ENCODE measurements around the gene DND1. TPM values are rescaled to one million over a fixed set of nuclear protein-coding genes. Genes with fewer than 3 reads are reported as not detected.

DND1 gene
- polyA plus RNA-seq, 3 donors: 2.3 TPM; not detected in 2

DNA sequence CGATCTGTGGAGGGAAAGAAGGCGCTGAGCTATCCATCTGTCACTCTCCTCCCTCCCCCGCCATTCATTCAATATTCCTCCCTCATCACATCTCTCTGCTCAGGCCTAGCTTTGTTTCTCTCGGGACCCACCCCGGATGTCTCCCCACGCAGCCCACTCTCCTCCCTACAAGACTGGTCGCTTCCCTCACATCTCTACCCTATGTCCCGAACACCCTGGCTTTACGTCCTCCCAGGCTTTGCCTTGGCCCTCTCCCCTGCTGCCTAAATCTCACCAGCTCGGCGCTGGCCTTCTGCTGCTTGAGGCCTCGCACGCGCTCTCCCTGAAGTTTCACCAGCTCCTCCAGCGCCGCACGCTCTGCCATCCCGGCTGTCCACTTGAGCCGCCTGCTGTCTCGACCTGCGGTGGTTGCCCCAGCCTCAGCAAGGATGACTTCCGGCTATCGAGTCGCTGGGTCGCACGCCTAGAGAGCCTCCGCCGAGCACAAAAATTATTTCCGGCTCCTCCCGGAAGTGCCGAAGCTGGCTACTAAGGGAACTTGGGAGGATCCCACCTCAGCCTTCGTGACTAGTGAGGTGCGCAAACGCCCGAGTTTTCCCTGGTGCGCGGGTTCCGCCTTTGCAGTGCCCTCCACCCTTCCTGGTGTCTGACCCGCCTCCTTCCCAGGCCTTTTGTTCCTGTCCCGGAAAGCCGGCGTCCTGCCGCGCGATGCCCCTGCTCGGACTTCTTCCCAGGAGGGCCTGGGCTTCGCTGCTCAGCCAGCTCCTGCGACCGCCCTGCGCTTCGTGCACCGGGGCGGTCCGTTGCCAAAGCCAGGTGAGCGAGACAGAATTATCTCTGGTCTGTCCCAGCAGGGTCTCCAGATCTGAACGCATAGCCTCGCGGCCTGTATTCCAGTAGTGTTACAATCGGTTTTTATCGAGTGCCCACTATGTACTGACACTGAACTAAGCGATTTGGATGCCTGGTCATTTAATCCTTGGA is 17.9 kb upstream of the DND1 start, which contains the start of the genes HARS1 and HARS2:
HARS1 (minus strand) TSS at position 430 of the 984 bp plus-strand sequence; CDS start at position 364, 66 bp downstream.
HARS2 (plus strand) TSS at position 515 of the 984 bp plus-strand sequence; CDS start at position 709, 194 bp downstream.
- peak within 1 kb of the TSS; percentile 86 for H3K9ac ChIP-seq (ENCODE audit: insufficient read depth, low read length, poor library complexity, severe bottlenecking)
- TF ChIP-seq CTCF (IDR thresholded peaks at IDR 0.05): no peak
- peaks cover 37 to 57% of the 10 kb centered on the region in 2 donors for H3K36me3 ChIP-seq (replicated peaks in 1 of 2; ENCODE audit: control insufficient read depth in 1 of 2, insufficient read depth in 2 of 2, low read length in 2 of 2)
- peaks cover 23% of the 10 kb centered on the region for H3K4me1 Mint-ChIP-seq
- H3K36me3 Mint-ChIP-seq: peaks cover 39 to 43% of the 10 kb centered on the region in 2 donors
- peak within 1 kb of the TSS; percentile 90 to 99 (median 95) for H3K27ac Mint-ChIP-seq
- intact Hi-C loops (cut with micrococcal nuclease): no loop called here
- peak within 1 kb of the TSS; percentile 69 to 91 for H3K27ac ChIP-seq (ENCODE audit: low read depth in 1 of 2, low read length in 2 of 2)
- peak within 1 kb of the TSS; percentile 98 for H3K4me2 ChIP-seq (replicated peaks; ENCODE audit: extremely low read depth, low read length, poor library complexity, severe bottlenecking)
- peaks cover 7% of the 10 kb centered on the region for H4K20me1 ChIP-seq (ENCODE audit: insufficient read depth, low read length)
- H3K9me3 Mint-ChIP-seq: no peaks in the 10 kb centered on the region
- H3K9me3 ChIP-seq (replicated peaks in 1 of 2; ENCODE audit: control insufficient read depth in 1 of 2, insufficient read depth in 1 of 2, low read length in 2 of 2): no peaks in the 10 kb centered on the region
- under 1% methylated on average over 60 of the region's 61 CpGs for WGBS (ENCODE audit: insufficient coverage)
- peaks cover 16 to 26% of the 10 kb centered on the region in 2 donors for H3K4me1 ChIP-seq (ENCODE audit: control insufficient read depth in 1 of 2, insufficient read depth in 2 of 2, low read length in 2 of 2)
- peak; percentile 85 to 93 (median 89) for DNase-seq
- peaks cover 0 to 2% (median 0%) of the 10 kb centered on the region in 3 donors for H3K27me3 Mint-ChIP-seq (ENCODE audit: low read depth in 3 of 3)
- peak within 1 kb of the TSS; percentile 98 to 100 for H3K4me3 Mint-ChIP-seq
- no peaks in the 10 kb centered on the region for H3K27me3 ChIP-seq (ENCODE audit: control insufficient read depth in 2 of 2, insufficient read depth in 2 of 2, low read length in 2 of 2)
- peaks cover 52% of the 10 kb centered on the region for H3K79me2 ChIP-seq (ENCODE audit: insufficient read depth, low read length)
- H3K4me3 ChIP-seq (replicated peaks in 1 of 3; ENCODE audit: low read depth in 2 of 3, low read length in 3 of 3): peak within 1 kb of the TSS; percentile 60 to 96 (median 85)
- peak within 1 kb of the TSS; percentile 90 for H2AFZ ChIP-seq (ENCODE audit: insufficient read depth, low read depth, low read length, poor library complexity, severe bottlenecking)

DNA sequence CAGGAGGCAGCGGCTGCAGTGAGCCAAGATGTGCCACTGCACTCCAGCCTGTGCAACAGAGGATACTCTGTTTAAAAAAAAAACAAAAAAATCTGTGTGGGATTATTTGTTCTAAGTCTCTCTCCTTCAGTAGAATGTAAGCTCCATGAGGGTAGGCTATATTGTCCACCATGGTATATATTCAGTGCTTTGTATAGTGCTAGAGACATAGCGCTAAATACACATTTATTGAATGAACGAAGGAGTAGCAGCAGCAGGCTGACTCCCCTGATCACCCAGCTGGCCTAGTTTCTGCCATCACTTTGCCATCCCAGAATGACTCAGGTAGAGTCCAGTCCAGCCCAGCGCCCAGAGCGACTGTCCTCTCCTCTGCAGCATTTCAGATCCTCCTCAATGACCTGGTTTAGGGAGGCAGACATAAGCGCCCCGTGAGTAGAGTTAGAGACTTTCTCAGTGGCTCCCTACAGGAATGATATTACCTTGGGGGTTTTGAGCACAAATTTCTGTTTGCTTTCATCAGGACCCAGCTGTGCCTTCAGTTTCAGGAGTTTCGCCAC is 17.1 kb upstream of the DND1 start:
- Mint-ChIP-seq H3K9me3 (no peaks in the 10 kb centered on the region), H3K27ac (peak overlapping the region; percentile 90 to 99 (median 95)), H3K27me3 (ENCODE audit: low read depth in 3 of 3) (peaks cover 0 to 2% (median 0%) of the 10 kb centered on the region in 3 donors), H3K4me3 (peak overlapping the region; percentile 98 to 100), H3K36me3 (peaks cover 32 to 41% of the 10 kb centered on the region in 2 donors), H3K4me1 (peaks cover 23% of the 10 kb centered on the region)
- Histone ChIP-seq H3K27me3 (ENCODE audit: control insufficient read depth in 2 of 2, insufficient read depth in 2 of 2, low read length in 2 of 2) (no peaks in the 10 kb centered on the region), H3K79me2 (ENCODE audit: insufficient read depth, low read length) (peaks cover 51% of the 10 kb centered on the region), H3K4me2 (replicated peaks; ENCODE audit: extremely low read depth, low read length, poor library complexity, severe bottlenecking) (peak overlapping the region; percentile 98), H4K20me1 (ENCODE audit: insufficient read depth, low read length) (peaks cover 7% of the 10 kb centered on the region), H3K27ac (ENCODE audit: low read depth in 1 of 2, low read length in 2 of 2) (peak overlapping the region; percentile 69 to 91), H3K36me3 (replicated peaks in 1 of 2; ENCODE audit: control insufficient read depth in 1 of 2, insufficient read depth in 2 of 2, low read length in 2 of 2) (peaks cover 30 to 53% of the 10 kb centered on the region in 2 donors), H2AFZ (ENCODE audit: insufficient read depth, low read depth, low read length, poor library complexity, severe bottlenecking) (peak overlapping the region; percentile 90), H3K9me3 (replicated peaks in 1 of 2; ENCODE audit: control insufficient read depth in 1 of 2, insufficient read depth in 1 of 2, low read length in 2 of 2) (no peaks in the 10 kb centered on the region), H3K4me1 (ENCODE audit: control insufficient read depth in 1 of 2, insufficient read depth in 2 of 2, low read length in 2 of 2) (peaks cover 16 to 26% of the 10 kb centered on the region in 2 donors), H3K9ac (ENCODE audit: insufficient read depth, low read length, poor library complexity, severe bottlenecking) (peak overlapping the region; percentile 86), H3K4me3 (replicated peaks in 1 of 3; ENCODE audit: low read depth in 2 of 3, low read length in 3 of 3) (peak overlapping the region; percentile 60 to 96 (median 85))
- 76% methylated on average over 4 of the region's 8 CpGs for whole genome bisulfite sequencing (ENCODE audit: insufficient coverage)
- no peak for TF ChIP-seq CTCF (IDR thresholded peaks at IDR 0.05)
- intact Hi-C loops (cut with micrococcal nuclease): no loop called here
- no peak for DNase-seq

Data from CD14-positive monocyte (primary cell).